CD4-positive, alpha-beta T cell (primary cell): Measurements from ENCODE around the gene SEMA5A. TPM values are rescaled to one million over a fixed set of nuclear protein-coding genes. Genes with fewer than 3 reads are reported as not detected.

ENCODE experiments used
- ATAC-seq: fragments of 200-7000 bp; cut with Tn5 transposase; one replicate; pipeline ENCODE4 v1.10.0; 2022; ENCODE audit warnings: mild to moderate bottlenecking; ENCODE audit not compliant: poor library complexity
- CTCF ChIA-PET: fragments of 350-600 bp; sonication (Branson Sonifier 250); formaldehyde crosslinking; loops from one replicate; lab custom pipeline; 2021; ENCODE audit warnings: antibody characterized with exemption, inconsistent platforms; lab: Charles Lee
- POLR2A ChIA-PET: fragments of 350-600 bp; sonication (Branson Sonifier 250); formaldehyde crosslinking; loops from one replicate; lab custom pipeline; 2021; ENCODE audit warnings: antibody characterized with exemption, inconsistent platforms; lab: Charles Lee
- DNase-seq, 14 experiments: peaks; one replicate each; pipeline ENCODE4 v3.0.0-alpha.2; 2013 to 2020; ENCODE audit warnings: mixed read lengths in 2 of 14
- H3K27ac ChIP-seq, 2 donors: one replicate each; pipeline versions ENCODE4 v1.5.1 to v1.7.0; 2013; ENCODE audit warnings: low read length in 2 of 2, low read depth in 1 of 2, mild to moderate bottlenecking in 1 of 2
- H3K27me3 ChIP-seq, 2 experiments: 1 replicate in 1 of 2; 2 replicates in 1 of 2; pipeline versions ENCODE4 v1.6.1 to v1.7.0; 2013; ENCODE audit warnings: low read length in 2 of 2, control low read depth in 1 of 2, mild to moderate bottlenecking in 1 of 2, moderate library complexity in 1 of 2; ENCODE audit not compliant: insufficient read depth in 2 of 2, control insufficient read depth in 1 of 2
- H3K36me3 ChIP-seq: one replicate; pipeline ENCODE4 v1.6.1; 2013; ENCODE audit warnings: low read length, control low read depth; ENCODE audit not compliant: insufficient read depth
- H3K4me1 ChIP-seq: one replicate; pipeline ENCODE4 v1.6.1; 2013; ENCODE audit warnings: low read length, control low read depth; ENCODE audit not compliant: insufficient read depth
- H3K4me3 ChIP-seq: one replicate; pipeline ENCODE4 v1.5.1; 2013; ENCODE audit warnings: mild to moderate bottlenecking, low read length, moderate library complexity
- H3K9me3 ChIP-seq, 2 experiments: 1 replicate in 1 of 2; 2 replicates in 1 of 2; pipeline versions ENCODE4 v1.6.1 to v1.7.0; 2013; ENCODE audit warnings: low read length in 2 of 2, mild to moderate bottlenecking in 2 of 2, control low read depth in 1 of 2, moderate library complexity in 1 of 2; ENCODE audit not compliant: control insufficient read depth in 1 of 2, insufficient read depth in 1 of 2
- H3K27ac Mint-ChIP-seq: one replicate; pipeline ENCODE4 v1.8.0; 2020; ENCODE audit warnings: mixed read lengths
- H3K27me3 Mint-ChIP-seq: one replicate; pipeline ENCODE4 v1.8.0; 2021; ENCODE audit warnings: mixed read lengths
- H3K36me3 Mint-ChIP-seq: one replicate; pipeline ENCODE4 v1.8.0; 2021; ENCODE audit warnings: low read depth, mixed read lengths
- H3K4me1 Mint-ChIP-seq: one replicate; pipeline ENCODE4 v1.8.0; 2021; ENCODE audit warnings: low read depth, mixed read lengths
- H3K4me3 Mint-ChIP-seq: one replicate; pipeline ENCODE4 v1.8.0; 2020; ENCODE audit warnings: mild to moderate bottlenecking, mixed read lengths
- H3K9me3 Mint-ChIP-seq: one replicate; pipeline ENCODE4 v1.8.0; 2020; ENCODE audit warnings: mixed read lengths
- intact Hi-C, 2 experiments: fragments of 100-400 bp; cut with DNase I in 1 of 2; cut with micrococcal nuclease in 1 of 2; formaldehyde crosslinking; loops; one replicate each; pipeline versions ENCODE4 v1.15.1 to v1.9.0; 2023 to 2025; cut with DNase I, micrococcal nuclease
- total RNA-seq, 174 experiments: library from RNA in 2 of 174; stranded (reverse) in 2 of 174; gene quantifications; one replicate each; pipeline ENCODE4 v1.2.3 and lab custom pipeline; 2021 to 2026
- TF ChIP-seq, protein P1 (sequence below): fragments of 200-600 bp; IDR thresholded peaks from one replicate; pipeline ENCODE4 v1.8.0; 2022; ENCODE audit warnings: antibody characterized with exemption, mild to moderate bottlenecking

Gene SEMA5A
- total RNA-seq, 2 experiments from 2014 or later: 2.0 to 2.9 TPM

DNA sequence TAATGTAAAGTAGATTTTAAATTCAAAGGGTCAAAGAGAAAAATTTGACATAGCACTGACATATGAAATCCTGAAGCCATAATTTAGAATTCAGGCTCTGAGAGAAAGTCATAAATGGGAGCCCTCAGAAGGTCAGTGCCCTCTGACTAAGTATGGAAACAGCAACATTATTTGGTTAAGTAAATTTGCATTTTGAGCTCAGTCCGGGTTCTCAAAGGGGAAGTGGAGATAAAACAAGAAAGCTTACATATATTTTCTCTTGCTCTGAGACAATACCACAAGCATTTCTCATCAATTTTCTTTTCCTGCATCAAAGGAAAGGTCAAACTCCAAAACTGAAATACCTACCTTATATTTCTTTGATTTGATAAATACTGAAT lies 348.0 kb downstream of the SEMA5A start:
- no peaks in the 10 kb centered on the region for H3K4me1 Mint-ChIP-seq
- no peaks in the 10 kb centered on the region for H3K4me1 ChIP-seq
- H3K9me3 Mint-ChIP-seq: peaks cover 3% of the 10 kb centered on the region
- CTCF ChIA-PET: no interaction called here
- no peaks in the 10 kb centered on the region for H3K36me3 ChIP-seq
- no peaks in the 10 kb centered on the region for H3K27me3 Mint-ChIP-seq
- H3K9me3 ChIP-seq: peaks cover 0 to 11% of the 10 kb centered on the region in 2 experiments
- H3K4me3 Mint-ChIP-seq: no peak overlapping the region
- H3K4me3 ChIP-seq: no peak overlapping the region
- no peaks in the 10 kb centered on the region for H3K36me3 Mint-ChIP-seq
- TF ChIP-seq, protein P1, sequence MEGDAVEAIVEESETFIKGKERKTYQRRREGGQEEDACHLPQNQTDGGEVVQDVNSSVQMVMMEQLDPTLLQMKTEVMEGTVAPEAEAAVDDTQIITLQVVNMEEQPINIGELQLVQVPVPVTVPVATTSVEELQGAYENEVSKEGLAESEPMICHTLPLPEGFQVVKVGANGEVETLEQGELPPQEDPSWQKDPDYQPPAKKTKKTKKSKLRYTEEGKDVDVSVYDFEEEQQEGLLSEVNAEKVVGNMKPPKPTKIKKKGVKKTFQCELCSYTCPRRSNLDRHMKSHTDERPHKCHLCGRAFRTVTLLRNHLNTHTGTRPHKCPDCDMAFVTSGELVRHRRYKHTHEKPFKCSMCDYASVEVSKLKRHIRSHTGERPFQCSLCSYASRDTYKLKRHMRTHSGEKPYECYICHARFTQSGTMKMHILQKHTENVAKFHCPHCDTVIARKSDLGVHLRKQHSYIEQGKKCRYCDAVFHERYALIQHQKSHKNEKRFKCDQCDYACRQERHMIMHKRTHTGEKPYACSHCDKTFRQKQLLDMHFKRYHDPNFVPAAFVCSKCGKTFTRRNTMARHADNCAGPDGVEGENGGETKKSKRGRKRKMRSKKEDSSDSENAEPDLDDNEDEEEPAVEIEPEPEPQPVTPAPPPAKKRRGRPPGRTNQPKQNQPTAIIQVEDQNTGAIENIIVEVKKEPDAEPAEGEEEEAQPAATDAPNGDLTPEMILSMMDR: no peak
- ATAC-seq (no peak), DNase-seq (no peak)
- H3K27ac ChIP-seq: no peak overlapping the region
- intact Hi-C loops: no loop called here
- POLR2A ChIA-PET: no interaction called here
- no peak overlapping the region for H3K27ac Mint-ChIP-seq
- H3K27me3 ChIP-seq: no peaks in the 10 kb centered on the region

DNA sequence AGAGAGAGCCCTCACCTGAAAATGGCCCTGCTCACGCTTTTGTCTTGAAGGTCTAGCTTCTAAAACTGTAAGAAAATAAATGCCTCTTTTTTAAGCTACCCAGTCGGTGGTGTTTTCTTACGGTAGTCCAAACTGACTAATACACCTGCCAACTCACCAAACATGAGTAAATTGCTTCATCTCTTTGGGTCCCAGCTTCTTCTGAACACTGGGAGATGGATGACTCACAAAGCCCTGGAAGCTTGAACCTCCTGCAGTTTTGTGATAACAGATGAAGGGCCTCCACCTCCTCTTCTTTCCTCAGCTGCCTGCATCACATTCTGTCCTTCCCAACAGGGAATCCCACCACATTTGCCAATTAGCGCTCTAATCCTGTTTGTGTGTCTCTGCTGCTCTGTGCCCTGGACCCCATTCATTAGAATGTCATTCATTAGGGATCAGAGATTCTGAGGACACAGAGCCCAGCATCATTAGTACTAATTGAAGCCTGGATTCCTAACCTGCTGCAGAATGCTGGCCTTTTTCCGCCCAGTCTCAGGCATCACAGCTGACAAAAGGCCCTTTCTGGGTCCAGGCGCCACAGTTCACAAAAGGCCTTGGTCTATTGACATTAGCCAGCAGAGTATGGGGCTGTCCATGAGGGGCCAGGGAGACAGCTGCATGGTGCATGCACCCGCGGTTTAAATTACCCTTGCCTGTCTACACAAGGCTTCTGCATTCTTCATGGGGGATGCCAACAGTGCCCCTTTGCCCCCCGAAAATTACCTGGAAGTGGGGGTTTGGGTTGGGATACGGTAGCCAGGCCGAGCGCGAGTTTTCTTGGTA lies 349.3 kb downstream of the SEMA5A start:
- Histone ChIP-seq H3K4me1 (no peaks in the 10 kb centered on the region), H3K27me3 (no peaks in the 10 kb centered on the region), H3K36me3 (no peaks in the 10 kb centered on the region), H3K27ac (no peak overlapping the region), H3K9me3 (peaks cover 0 to 11% of the 10 kb centered on the region in 2 experiments), H3K4me3 (no peak overlapping the region)
- peaks cover 3% of the 10 kb centered on the region for H3K9me3 Mint-ChIP-seq
- no peak overlapping the region for H3K27ac Mint-ChIP-seq
- DNase-seq (no peak), ATAC-seq (no peak)
- TF ChIP-seq, protein P1: no peak
- ChIA-PET POLR2A (no interaction called here), CTCF (no interaction called here)
- intact Hi-C loops: no loop called here
- H3K4me1 Mint-ChIP-seq: no peaks in the 10 kb centered on the region
- no peaks in the 10 kb centered on the region for H3K36me3 Mint-ChIP-seq
- H3K4me3 Mint-ChIP-seq: no peak overlapping the region
- no peaks in the 10 kb centered on the region for H3K27me3 Mint-ChIP-seq

DNA sequence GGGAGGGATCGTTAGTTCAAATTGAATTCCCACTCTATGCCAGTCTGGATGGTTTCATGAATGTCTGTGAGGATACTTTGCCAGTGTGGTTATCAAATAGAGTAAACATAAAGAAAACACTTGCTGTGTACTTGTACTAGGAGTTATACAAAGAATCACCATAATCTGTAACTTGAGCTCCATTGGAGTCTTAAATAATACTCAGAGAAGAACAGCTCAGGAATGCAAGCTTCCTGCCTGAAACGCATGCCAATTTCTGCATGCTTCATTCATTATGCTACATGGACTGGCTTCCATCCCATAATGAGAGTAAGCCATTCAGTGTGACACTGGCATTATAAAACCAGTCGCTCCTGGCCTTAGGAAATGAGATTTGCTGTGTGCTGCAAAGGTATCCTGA lies 351.4 kb downstream of the SEMA5A start:
- H3K27ac Mint-ChIP-seq: no peak overlapping the region
- Histone ChIP-seq H3K9me3 (peaks cover 0 to 15% of the 10 kb centered on the region in 2 experiments), H3K4me3 (no peak overlapping the region), H3K27ac (no peak overlapping the region), H3K36me3 (no peaks in the 10 kb centered on the region), H3K27me3 (no peaks in the 10 kb centered on the region), H3K4me1 (no peaks in the 10 kb centered on the region)
- peaks cover 3% of the 10 kb centered on the region for H3K9me3 Mint-ChIP-seq
- H3K27me3 Mint-ChIP-seq: no peaks in the 10 kb centered on the region
- H3K4me3 Mint-ChIP-seq: no peak overlapping the region
- intact Hi-C loops: no loop called here
- CTCF ChIA-PET: no interaction called here
- DNase-seq (no peak), ATAC-seq (no peak)
- H3K4me1 Mint-ChIP-seq: no peaks in the 10 kb centered on the region
- H3K36me3 Mint-ChIP-seq: no peaks in the 10 kb centered on the region
- POLR2A ChIA-PET: no interaction called here
- TF ChIP-seq, protein P1: no peak
